Right forelimb (tissue), 1 donor: ENCODE data around the gene ID3.

ENCODE experiments used
- DNase-seq: peaks from one replicate; pipeline ENCODE4 v3.0.0-alpha.2; 2018

ID3 gene, protein sequence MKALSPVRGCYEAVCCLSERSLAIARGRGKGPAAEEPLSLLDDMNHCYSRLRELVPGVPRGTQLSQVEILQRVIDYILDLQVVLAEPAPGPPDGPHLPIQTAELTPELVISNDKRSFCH

DNA sequence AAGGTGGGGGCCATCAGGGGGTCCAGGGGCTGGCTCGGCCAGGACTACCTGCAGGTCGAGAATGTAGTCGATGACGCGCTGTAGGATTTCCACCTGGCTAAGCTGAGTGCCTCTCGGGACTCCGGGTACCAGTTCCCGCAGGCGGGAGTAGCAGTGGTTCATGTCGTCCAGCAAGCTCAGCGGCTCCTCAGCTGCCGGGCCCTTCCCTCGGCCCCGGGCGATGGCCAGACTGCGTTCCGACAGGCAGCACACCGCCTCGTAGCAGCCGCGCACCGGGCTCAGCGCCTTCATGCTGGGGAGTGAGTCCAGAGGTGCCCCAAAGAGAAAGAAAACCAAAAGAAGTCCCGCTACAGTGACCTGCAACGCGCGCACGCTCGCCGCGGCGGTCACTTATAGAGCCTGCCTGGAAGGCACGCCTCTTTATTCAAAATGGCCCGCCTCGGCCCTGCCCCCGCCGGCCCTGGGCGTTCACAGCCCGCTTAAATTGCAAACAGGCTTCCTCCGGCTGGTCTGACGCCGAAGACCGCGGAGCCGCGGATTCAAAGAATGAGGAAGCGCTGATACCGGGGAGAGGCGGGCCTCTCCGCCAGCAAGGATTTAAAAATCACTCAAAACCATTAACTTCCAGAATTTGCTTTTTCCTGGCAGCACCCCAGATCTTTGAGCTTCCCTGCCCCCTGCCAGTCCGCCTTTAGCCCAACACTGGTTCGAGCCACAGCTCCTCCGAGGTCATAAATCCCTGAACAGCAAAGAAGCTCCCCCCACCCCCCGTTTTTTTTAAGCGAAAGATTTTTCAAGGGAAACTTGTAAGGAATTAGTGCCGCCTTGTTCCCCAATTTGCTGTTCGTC lies at the start of gene ID3:
ID3 (minus strand) TSS at position 366 of the 849 bp plus-strand sequence; CDS start at position 291, 75 bp downstream.
- peak; percentile 98 for DNase-seq

DNA sequence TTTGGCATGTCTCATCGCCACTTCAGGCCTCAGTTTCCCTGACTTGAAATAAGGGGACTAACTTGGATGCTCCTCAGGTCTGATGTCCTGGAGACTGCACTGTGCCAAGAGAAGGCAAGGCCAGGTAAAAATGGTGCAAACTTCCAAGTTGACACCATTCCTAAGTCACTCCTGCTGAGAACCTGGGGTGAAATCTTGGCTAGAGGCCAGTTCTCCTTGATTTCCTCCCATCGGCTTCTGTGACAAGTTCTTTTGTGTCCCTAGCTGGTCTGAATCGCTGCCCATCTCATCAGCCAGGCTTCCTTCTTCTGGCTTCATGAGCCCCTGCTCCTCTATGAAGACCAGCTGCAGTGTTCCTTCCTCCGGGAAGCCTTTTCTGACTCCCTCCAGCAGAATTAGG lies 48.6 kb upstream of the ID3 start:
- DNase-seq: no peak

DNA sequence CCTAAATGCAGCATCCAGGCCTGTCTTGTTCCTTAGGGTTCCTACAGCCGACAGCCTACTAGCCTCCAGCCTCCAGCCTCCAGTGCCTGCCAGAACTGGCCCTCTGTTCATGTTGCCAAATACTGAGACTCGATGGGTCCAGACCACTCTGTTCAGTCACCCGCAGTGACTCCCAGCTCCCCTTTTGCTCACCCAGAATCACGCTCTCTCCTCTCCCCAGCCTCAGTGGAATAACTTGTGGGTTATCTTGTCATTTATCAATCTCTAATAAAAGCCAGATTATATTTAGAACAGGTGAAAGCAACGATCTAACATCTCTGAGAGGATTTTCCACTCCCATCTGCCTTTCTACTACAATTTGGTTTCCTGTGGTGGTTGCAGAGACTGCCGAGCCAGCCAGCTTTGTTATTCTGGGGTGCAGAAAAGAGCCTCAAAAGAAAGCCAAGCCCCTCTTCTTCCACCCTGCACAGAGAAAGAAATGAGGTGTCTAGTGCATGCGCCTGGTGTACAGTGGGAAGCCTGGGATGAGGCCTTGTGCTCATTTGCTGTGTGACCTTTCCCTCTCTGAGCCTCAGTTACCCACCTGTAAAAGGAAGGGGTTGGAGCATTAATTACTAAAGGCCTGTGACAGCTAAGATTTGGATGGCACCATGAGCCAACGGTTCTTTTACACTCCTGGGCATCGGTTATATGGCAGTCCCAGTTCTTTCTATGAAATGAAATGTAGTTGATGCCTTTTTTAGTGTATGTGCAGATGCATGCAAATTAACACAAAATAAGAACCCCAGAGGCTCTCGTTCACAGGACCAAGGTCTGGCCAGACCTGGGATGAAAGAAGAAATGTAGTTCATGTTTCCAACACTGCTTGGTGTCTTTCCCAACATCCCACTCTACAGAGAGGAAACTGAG lies 42.9 kb upstream of the ID3 start:
- DNase-seq: no peak

DNA sequence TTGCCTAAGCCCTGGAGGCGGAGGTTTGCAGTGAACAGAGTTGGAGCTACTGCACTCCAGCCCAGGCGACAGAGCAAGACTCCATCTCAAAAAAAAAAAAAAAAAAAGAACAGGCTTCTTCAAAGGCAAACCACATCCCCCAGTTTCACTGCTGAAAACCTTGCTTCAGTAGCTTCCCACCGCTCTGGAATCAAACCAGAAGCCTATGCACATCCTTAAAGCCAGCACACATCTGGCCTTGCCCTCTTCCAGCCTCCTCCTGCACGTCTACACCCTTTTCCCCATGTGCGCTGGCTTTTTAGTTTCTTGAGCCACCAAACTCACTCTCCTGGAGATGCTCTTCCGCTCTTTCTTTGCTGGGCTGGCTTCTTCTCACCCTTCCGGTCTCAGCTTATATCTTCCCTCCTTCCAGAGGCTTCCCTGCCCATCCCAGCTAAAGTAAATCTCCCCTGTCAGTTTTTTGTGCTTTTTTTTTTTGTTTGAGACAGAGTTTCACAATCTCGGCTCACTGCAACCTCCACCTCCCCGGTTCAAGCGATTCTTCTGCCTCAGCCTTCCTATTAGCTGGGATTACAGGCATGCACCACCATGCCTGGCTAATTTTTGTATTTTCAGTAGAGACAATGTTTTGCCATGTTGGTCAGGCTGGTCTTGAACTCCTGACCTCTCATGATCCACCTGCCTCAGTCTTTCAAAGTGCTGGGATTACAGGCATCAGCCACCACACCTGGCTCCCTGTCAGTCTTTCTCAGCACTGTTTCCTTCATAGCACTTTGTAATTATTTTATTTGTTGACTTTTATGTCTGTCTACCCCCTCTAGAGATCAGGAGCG lies 42.0 kb upstream of the ID3 start:
- DNase-seq: no peak

DNA sequence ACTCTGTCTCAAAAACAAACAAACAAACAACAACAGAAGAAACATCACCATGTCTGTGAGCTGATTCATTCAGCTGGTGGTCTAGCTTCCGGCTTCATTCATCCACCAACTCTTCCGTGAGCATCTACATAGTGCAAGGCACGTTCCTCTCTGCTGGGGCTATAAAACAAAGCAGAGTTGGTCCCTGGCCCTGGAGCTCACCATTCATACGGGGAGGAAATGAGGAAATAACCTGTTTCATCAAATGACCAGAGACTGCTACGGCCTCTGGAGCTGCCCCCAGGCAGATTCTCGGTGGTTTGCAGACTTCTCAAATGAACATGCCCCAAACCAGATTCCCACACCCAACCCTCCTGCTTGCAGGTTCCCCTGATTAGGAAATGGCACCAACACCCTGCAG lies 41.0 kb upstream of the ID3 start:
- DNase-seq: no peak

DNA sequence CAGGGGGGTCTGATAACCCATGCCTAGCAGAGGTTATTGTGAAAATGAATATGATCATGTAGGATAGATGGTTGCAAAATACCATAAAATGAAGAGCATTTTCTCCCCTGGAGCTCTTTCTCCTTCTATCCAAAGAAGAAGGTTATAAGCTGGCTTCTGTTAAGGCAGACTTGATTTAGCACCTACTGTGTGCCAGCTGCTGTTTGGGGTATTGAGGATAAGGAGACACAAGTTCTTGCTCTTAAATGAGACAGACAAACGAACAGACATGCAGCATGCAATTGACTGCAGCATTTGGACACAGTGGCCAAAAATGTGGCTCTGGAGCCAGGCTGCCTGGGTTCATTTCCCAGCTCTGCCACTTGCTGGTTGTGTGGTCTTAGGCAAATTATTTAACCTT lies 39.8 kb upstream of the ID3 start:
- no peak for DNase-seq

DNA sequence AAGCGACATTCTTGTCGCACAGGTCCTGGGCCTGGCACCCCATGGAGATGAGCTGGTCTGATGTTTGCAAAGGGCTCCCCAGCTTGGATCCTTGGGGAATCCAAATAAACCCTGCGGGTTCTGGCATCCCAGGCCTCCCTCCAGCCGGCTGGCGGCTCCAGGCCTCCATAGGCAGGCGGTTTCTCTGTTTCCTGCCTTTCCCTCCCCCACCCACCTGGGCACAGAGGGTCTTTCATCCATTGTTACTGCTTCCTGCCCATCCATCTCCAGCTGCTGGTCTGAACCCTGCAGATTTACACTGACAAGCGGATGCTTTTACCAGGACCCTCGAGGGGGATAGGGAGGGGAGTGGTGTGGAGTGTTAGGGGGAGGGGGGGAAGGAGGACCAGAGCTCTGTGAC lies 39.1 kb upstream of the ID3 start:
- no peak for DNase-seq

DNA sequence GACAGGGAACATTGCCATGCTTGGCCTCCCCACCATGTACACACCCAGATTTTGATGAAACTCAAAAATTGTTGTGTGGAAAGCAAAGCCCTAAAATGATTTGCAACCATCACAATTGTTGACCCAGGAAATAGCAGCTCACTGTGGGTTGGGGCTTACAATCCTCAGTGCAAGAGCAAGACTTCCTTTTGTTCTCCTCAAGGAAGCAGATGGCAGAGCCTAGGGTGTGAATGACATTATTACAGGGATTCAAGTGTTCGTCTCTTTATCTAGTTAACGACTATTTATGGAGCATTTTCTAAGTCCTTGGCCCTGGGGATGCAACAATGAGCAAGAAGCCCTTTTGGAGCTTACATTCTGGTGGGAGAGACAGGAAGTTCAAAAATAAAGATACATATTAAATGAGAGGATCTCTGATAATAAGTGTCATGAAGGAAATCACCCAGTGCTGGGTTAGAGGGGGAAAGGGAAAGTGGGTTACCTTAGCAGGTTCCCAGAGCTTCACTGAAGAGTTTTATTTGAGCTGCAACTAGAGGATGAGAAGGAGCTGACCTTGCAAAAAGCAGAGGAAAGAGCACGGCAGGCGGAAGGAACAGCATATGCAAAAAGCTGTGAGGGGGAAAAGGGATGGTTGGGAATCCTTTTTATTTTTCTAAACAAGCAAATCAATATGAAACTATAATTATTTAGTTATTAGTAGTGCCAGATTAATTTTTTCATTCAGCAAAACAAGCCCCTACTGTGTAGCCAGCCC lies 38.5 kb upstream of the ID3 start:
- DNase-seq: no peak

DNA sequence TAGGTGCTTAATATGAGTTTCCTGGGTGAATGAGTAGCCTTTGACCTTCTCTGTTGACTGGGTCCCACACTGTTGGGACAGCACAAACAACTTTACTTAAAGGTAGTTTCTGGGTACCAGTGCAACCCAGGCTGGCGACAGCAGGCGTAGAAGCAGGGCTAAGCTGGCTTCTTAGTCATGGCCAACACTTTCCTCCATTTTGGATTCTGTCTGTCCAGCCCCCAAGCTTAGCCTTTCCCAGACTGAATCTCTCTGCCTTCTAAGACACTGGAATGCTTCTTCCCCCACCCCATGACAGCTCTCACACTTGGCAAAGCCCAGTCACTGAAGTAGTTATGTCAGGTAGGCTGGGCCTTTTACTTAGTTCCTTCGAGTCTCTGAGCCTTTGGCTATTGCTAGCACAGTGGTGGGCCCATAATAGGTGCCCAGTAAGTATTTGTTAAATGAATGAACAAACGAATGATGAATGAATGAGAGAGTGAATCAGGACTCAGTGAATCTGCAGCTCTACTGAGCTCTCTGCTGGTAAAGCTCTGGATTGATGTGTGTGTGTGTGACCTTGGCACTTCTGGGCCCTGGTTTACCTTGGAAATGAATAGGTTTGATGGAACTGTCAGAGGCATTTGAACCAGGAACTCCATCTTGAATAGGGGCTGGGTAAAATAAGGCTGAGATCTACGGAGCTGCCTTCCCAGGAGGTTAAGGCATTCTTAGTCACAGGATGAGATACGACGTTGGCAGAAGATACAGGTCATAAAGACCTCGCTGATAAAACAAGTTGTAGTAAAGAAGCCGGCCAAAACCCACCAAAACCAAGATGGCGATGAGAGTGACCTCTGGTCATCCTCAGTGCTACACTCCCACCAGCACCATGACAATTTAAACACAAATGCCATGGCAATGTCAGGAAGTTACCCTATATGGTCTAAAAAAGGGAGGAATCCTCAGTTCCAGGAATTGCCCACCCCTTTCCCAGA lies 37.4 kb upstream of the ID3 start:
- no peak for DNase-seq

DNA sequence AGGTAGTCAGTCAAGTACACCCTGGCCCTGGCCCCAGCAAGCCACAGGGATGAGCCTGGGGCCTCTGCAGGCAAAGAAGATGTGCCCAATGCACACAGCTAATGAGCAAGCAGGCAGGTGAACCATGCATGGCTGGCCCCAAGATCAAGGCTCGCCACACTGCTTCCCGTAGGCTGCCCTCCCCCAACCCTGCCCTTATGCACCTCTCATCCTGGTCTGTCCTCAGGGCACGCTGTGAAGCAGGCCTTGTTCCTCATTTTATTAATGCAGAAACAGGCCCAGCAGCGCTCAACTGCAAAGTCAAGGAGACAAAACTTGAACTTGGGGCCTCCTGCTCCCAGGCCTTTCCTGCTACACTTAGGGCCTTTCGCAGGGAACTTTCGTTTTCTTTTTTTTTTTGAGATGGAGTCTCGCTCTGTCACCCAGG lies 35.6 kb upstream of the ID3 start:
- DNase-seq: no peak

DNA sequence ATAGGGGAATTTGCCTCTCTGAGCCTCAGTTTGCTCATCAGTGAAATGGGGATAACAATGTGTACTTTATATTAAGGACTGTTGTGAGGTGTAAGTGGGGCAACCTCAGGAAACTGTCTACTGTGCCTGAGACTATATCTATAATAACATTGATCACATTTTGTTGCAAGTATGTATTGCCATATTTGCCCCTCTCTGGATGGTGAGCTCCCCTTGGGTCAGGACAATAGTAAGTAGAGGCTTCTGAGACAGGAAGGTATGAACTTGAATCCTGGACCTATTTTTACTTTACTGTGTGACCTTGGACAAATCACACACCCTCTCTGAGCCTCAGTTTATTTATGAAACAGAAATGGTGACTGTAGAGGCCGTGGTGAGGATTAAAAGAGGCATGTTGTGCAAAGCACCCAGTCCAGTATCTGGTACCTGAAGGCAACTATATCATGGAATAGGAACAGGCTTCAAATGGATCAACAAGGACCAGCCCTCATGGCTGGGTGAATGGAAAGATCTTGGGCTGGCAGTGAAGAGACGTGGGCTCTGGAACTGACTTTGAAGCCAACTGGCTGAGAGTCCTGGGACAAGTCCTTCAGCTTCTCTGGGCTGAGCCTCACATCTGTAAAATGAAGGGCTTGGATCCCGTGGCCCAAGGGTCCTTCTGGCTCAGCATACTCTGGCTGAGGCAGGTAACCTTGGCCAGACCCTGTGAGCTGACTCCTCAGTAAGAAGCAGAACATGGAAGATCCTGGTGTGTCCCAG lies 35.0 kb upstream of the ID3 start:
- no peak for DNase-seq

DNA sequence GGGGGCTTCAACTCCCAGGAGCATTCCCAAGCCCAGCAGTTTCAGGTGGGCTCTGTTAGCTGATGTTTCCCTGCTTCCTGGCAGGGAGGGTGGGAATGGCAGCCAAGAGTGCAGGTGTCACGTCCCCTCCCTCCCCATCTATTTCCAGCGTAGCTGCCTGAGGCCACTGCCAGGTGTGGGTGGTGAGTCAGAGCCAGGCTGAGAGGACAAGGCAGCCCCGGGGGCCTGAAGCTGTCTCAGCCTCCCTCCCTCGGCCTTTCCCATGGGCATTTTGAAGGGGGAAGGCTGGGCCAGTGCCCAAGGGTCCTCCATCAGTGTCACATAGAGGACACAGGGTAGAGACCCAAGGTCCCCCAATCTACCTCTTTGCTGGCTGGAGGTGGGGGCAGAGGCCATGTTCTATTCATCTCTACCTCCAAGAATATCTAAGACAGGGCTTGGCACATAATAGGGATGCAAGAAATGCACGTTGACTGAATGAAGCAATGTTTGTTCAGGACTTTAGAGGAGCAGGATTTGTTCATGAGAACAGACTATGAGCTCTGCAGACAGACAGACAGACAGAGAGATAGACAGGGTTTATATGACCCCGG lies 34.4 kb upstream of the ID3 start:
- no peak for DNase-seq

DNA sequence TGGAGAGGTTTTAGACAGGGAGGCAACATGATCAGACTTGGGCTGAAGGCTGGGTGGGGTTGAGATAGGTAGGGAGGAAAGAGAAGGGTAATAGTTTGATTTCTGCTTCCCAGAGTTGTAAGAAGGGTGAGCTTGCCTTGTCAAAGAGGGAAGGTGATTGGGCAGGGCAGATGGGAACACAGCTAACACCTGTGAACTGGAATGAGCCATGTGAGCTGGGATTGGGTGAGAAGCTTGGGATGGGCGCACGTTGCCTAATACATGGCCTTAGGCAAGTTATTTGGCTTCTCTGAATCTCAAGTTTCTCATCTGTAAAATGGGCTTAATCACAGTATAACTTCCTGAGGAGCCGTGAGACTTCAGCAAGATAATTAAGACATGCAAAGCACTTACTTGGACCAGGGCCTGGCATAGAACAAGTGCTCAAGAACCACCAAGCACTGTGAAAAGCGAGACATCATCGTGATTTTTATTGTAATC lies 33.8 kb upstream of the ID3 start:
- DNase-seq: no peak

DNA sequence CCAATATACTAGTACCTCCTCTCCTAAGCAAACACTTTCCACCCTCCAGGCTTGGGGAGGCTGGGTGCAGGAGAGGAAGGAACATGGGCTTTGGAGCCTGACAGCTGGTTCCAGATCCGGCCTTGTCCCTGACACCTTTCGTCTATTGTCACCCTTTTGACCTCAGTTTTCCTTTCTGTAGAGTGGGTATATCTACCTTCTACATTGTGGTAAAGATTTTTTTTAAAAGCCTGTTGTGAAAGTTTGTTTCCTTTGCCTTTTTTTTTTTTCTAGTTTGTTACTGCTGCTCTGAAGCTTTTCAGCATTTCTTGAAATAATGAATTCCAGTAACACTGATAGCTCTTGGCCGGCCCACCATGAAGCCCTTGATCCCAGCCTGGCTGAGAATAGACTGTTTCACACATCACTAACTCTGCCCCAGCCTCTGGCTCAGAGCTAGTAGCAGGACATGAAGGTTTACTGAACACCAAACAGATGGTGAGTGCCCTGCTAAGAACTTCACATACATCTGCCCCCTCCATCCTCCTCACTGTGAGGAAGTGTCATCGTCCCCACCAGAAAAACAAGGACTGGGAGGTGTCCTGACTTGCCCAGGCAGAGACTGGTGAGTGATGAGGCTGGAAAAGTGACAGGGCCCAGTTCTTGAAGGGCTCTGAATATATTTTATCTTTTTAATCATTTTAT lies 33.0 kb upstream of the ID3 start:
- no peak for DNase-seq

DNA sequence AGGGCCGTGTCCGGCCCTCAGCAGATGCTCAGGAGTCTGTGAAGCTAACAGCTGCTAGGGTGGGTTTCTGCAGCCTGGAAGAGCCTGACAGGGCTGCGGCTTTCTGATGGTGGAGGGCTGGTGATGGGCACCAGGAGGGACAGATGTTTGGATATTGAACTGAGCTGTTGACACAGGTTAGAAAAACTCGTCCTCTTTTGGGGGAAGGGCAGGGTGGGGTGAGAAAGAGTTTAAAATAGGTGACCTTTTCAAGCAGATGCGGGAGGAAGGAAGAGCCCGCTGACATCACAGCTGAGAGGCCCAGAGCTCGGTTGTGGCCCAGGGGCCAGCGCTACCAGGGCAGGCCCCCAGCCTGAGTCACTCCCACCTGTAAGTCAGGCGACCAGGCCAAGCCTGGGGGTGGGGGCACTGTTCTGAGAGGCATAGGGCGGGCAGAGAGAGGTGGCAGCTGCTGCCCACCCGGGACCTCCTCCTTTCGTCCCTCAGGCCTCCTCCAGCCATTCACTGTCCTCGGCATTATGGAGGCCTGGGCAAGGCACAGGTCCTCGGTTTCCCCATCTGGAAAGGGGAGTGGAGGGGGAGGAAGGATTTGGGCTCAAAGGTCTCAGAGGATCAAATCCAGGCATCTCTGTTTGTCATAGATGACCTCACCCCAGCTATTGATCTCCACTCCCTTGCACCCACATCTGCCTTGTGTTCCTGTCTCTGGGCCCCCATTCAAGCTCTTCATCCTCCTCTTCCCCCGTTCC lies 32.3 kb upstream of the ID3 start:
- no peak for DNase-seq

DNA sequence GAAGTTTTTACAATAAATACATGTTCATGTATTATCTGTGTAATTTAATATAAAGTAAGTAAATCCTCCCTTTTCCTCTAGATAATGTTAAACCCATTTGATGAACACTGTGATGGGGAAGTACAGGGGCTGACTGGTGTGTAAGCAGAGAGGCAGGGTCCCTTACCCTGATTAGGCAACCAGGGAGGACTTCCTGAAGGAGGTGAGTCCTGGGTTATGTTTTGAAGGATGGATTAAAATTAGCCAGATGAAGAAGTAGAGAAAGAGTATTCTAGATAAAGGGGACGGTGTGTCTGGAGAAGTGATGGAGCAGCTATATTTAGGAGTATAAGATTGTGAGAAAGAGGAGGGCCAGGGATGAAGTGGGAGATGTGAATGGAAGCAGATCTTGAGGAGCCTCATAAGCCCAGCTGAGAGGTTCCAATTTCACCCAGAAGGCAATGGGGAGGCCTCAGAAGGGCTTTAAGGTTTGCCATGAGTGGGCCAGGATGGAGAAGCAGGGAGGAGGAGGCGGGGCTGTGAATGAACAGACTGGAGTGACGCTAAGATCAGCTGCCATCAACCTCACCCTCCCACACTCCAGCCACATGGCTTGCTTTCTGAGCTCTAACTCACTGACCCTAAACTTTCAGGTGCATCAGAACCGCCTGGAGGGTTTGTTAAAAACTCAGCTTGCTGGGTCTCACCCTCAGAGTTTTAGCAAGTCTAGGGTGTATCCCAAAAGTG lies 30.9 kb upstream of the ID3 start:
- DNase-seq: no peak

DNA sequence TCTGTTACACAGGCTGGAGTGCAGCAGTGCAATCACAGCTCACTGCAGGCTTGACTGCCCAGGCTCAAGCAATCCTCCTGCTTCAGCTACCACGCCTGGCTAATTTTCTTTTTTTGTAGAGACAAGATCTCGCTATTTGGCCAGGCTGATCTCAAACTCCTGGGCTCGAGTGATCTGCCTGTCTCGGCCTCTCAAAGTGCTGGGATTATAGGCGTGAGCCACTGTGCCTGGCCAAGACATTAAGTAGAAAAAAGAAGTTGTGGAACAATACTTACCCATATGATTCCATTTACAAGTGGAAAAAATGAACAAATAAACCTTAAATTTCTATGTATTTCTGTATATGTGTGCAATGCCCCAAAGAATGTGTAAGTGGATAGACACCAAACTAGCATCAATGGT lies 30.3 kb upstream of the ID3 start:
- no peak for DNase-seq
